Measurements from ENCODE around the gene GPR157. TPM values are rescaled to one million over a fixed set of nuclear protein-coding genes. Genes with fewer than 3 reads are reported as not detected.

The GPR157 gene
- total RNA-seq, 4 donors from 2014 or later: 2.8 to 10.5 (median 6.2) TPM

GRCh38 chr1:9121496-9122409 lies 7.1 kb downstream of the GPR157 start:
- Histone ChIP-seq H3K27me3 (no peaks in the 10 kb centered on the region), H3K27ac (no peak overlapping the region), H3K4me1 (peaks cover 0 to 29% (median 6%) of the 10 kb centered on the region in 4 donors), H3K9me3 (no peaks in the 10 kb centered on the region), H3K36me3 (peaks cover 0 to 8% (median 2%) of the 10 kb centered on the region in 3 donors), H3K4me3 (no peak overlapping the region)
- WGBS, 2 donors: 80 to 87% methylated on average over 17 to 20 of the region's 22 CpGs
- TF ChIP-seq EP300 (IDR thresholded peaks at IDR 0.05) (no peak), POLR2A (IDR thresholded peaks at IDR 0.05) (no peak), CTCF (IDR thresholded peaks at IDR 0.05) (no peak)
- DNase-seq (ENCODE audit: low spot score in 2 of 2): no peak

GRCh38 chr1:9120312-9120958 lies 8.5 kb downstream of the GPR157 start:
- Histone ChIP-seq H3K4me1 (peaks cover 0 to 25% (median 4%) of the 10 kb centered on the region in 4 donors), H3K9me3 (no peaks in the 10 kb centered on the region), H3K36me3 (peaks cover 0 to 8% (median 2%) of the 10 kb centered on the region in 3 donors), H3K4me3 (no peak overlapping the region), H3K27ac (peak overlapping the region in 2 of 4 donors; percentile 58 to 59), H3K27me3 (no peaks in the 10 kb centered on the region)
- TF ChIP-seq CTCF (IDR thresholded peaks at IDR 0.05) (no peak), EP300 (IDR thresholded peaks at IDR 0.05) (no peak), POLR2A (IDR thresholded peaks at IDR 0.05) (no peak)
- DNase-seq (ENCODE audit: low spot score in 2 of 2): no peak
- WGBS, 2 donors: 47 to 53% methylated on average over 8 to 9 of the region's 9 CpGs

GRCh38 chr1:9119745-9120144 lies 9.2 kb downstream of the GPR157 start:
- Histone ChIP-seq H3K27ac (peak overlapping the region in 2 of 4 donors; percentile 58 to 59), H3K36me3 (peaks cover 0 to 8% (median 2%) of the 10 kb centered on the region in 3 donors), H3K4me3 (no peak overlapping the region), H3K4me1 (peaks cover 0 to 29% (median 4%) of the 10 kb centered on the region in 4 donors), H3K9me3 (no peaks in the 10 kb centered on the region), H3K27me3 (no peaks in the 10 kb centered on the region)
- WGBS, 2 donors: 49 to 74% methylated on average over 9 of the region's 9 CpGs
- DNase-seq (ENCODE audit: low spot score in 2 of 2): no peak
- TF ChIP-seq EP300 (IDR thresholded peaks at IDR 0.05): no peak
- TF ChIP-seq POLR2A (IDR thresholded peaks at IDR 0.05): no peak
- no peak for TF ChIP-seq CTCF (IDR thresholded peaks at IDR 0.05)

GRCh38 chr1:9118186-9118585 lies 10.7 kb downstream of the GPR157 start:
- TF ChIP-seq POLR2A (IDR thresholded peaks at IDR 0.05) (no peak), EP300 (IDR thresholded peaks at IDR 0.05) (no peak), CTCF (IDR thresholded peaks at IDR 0.05) (no peak)
- Histone ChIP-seq H3K27ac (no peak overlapping the region), H3K4me3 (no peak overlapping the region), H3K27me3 (no peaks in the 10 kb centered on the region), H3K36me3 (peaks cover 0 to 11% (median 2%) of the 10 kb centered on the region in 3 donors), H3K4me1 (peaks cover 0 to 29% (median 4%) of the 10 kb centered on the region in 4 donors), H3K9me3 (no peaks in the 10 kb centered on the region)
- DNase-seq (ENCODE audit: low spot score in 2 of 2): no peak
- 77 to 79% methylated on average over 5 to 7 of the region's 7 CpGs for WGBS, 2 donors
